Measurements from ENCODE around the gene FUT7.

- TF ChIP-seq CTCF (IDR thresholded peaks at IDR 0.05; ENCODE audit: insufficient read depth, low read length, poor library complexity, severe bottlenecking) = no peak
- TF ChIP-seq EZH2phosphoT487 (conservative IDR thresholded peaks at IDR 0.05; ENCODE audit: low read length) = no peak
These were observed 34.1 kb downstream of the FUT7 start for GRCh38 chr9:136997830-136998234.

All from SU-DHL-6 (cell line).